HG02623 (cell line): ENCODE results near the gene SYN1.

Source experiments
- ATAC-seq: cut with Tn5 transposase; IDR thresholded peaks from one replicate; pipeline ENCODE4 v1.9.1; 2021; ENCODE audit warnings: moderate library complexity; ENCODE audit not compliant: unreplicated experiment

SYN1 gene

DNA sequence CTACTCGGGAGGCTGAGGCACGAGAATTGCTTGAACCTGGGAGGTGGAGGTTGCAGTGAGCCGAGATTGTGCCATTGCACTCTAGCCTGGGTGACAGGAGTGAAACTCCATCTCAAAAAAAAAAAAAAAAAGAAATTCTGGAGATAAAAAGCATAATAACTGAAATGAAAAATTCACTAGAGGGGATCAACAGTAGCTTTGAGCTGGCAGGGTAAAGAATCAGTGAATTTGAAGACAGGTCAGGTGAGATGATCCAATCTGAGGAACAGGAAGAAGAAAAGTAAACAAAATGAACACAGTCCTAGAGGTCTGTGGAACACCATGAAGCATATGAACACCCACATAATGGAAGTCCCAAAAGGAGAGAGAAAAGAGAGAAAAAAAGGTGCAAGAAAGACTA lies 22.4 kb downstream of the SYN1 start:
- ATAC-seq: no peak

DNA sequence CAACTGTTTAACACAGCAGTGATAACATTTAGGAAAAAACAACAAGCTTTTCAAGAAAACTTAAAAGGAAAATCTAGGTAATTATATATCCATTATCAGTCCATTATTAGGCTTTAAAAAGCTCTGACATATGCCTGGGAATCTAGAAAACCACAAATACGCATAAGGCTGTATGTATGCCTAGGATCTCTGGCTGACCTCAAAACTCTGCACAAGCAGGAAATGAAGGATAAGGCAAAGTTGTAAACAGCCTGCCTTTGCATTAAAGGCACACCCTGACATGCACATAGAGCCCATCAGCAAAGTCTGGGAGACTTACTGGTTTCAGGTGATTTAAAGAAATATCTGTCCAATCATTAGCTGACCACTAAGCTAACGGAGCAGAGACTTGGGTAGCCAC lies 23.4 kb downstream of the SYN1 start:
- ATAC-seq: no peak

DNA sequence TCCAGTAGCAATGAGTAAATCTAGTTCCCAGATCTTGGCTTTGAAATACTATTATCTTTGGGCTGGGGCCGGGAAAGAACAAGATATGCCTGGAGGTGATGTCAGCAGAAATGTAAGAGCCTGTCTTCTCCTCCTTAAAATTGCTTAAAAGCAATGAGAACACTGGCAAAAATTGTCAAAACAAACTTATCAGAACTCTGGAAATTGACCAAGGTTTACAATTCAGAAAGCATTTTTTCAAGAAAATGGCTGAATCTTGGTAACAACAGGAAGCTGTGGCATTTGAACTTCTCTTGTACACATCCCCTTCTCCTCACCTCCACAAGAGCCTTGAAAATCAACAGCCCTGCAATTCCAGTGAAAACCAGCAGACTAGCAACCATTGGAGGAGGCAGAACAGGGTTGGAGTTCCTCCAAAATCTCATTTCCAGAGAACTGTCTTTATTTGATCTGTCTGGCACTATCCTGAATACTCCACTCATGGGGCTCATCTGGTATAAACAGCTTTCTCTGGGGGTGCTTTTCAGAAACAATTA lies 23.9 kb downstream of the SYN1 start:
- ATAC-seq: no peak

DNA sequence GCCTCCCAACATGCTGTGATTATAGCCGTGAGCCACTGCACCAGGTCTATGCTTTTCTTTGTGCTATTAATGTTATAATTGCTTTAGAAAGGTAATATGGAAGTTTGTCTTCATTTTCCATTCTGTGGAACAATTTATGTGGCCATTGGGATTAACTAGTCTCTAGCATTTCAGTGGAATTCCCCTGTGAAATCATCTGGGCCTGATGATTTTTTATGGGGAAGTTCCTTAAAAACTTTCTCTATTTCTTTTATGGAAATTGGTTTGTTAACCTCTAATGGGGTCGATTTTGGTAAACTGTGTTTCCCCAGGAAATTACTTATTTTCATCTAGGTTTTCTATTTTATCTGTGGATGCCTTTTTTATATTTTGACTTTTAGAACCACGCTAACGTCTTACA lies 26.1 kb downstream of the SYN1 start:
- no peak for ATAC-seq

DNA sequence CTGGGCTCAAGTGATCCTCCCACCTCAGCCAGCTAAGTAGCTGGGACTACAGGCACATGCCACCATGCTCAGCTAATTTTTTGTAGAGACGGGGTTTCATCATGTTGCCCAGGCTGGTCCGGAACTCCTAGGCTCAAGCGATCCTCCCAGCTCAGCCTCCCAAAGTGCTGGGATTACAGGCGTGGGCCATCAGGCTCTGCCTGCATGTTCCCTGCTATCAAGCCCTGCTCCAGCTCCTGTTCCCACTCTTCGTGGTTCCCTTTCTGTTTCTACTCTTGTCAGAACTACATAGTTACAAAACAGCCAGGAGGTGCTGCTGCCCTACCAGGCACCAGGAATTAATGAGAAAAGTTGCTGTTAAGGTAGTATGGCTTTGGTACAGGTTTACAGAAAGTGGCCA lies 28.7 kb downstream of the SYN1 start:
- ATAC-seq: no peak

DNA sequence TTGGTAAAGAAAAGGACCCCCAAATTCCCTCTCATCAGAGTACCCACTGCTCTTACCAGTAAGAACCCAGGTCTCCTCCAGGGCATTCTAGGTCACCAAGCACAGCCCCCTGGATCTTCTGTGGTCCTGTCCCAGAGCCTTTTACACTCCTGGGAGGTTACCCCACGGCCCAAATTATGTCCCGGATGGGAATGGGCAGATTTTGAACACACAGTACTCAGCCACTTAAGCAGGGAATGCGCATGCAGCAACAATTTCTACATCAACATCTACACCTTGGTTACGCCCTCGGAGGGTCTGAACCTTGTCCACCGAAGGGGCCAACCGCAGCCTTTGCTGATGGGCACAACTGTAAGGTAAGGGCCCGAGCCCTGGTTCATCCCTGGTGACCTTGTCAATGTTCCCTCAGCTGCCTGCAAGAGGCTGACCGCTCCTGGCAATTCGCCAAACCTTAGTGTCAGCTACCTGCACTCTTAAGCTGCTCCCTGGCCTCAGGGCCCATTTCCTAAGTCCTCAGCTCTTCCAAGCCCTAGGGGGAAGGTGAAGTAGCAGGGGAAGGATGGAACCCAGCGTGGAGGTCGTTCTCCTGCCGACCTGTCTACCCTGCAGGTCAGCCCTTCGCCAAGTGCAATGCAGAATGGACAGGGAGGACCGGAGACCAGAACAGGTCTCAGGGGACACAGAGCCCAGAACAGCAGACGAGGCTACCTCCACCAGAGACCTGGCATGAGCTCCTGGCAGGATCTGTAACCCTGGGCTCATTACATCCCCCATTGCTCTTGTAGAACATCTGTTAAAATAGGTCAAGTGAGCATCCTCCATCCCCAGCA lies 31.5 kb downstream of the SYN1 start:
- ATAC-seq: no peak

DNA sequence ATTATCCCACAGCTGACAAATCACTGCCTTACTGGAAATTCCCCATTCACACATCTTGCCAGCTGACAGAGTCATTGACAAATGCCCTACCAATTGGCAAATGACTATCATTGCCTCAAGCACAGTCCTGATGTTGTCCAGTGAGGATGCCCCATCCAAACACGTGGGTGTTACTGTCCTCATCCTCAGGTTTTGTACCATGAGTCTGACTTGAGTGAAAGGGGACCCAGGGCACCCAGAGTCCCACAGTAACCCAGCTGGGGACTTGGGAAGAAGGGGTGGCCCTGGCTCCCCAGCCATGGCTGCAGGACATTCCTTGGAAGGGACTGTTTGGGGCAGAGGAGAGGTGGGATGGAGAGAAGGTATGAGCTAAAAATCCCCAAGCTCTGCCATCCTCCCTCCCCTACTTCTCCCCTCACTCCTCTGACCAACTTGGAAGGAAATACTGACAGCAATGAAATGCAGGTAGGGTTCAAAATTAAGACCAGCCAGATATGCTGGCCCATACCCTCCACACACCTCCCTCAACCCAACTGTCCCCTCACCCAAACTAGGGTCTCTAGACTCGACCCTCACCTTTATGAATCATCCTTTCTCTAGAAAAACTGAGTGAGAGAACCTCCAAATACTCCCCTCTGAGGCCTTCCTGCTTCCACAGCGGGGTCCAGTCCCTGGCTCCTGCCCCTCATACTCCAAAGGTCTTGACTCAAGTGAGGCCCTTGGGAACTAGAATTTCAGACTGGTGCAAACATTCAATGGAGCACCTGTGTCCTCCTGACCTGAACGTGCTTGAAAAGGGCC lies 32.4 kb downstream of the SYN1 start:
- ATAC-seq: no peak

DNA sequence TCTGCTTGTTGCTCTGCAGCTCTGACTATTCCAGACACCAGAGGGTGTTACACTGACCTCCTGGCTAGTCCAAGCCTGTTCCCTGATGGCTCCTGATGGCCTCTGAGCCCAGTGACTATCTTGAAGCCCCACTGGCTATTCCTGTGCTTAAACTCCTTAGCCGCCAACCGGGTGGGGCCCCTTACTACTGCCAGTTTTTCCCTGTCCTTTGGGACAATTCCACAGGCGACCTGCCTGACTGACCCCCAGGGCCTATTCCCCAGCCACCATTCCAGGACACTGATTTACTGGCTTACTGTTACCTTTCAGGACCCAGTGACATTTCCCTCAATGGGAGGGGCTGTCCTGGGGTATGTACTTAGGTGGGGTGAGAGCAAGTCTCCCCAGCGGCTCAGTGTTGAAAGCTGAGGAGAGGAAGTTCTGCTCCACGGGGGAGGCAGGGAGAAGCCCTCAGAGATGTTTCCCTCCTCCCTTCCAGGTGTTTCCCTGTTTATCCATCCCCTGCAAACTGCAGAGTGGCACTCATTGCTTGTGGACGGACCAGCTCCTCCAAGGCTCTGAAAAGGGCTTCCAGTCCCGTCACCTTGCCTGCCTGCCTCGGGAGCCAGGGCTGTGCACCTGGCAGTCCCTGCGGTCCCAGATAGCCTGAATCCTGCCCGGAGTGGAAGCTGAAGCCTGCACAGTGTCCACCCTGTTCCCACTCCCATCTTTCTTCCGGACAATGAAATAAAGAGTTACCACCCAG lies 33.4 kb downstream of the SYN1 start:
- ATAC-seq: no peak

DNA sequence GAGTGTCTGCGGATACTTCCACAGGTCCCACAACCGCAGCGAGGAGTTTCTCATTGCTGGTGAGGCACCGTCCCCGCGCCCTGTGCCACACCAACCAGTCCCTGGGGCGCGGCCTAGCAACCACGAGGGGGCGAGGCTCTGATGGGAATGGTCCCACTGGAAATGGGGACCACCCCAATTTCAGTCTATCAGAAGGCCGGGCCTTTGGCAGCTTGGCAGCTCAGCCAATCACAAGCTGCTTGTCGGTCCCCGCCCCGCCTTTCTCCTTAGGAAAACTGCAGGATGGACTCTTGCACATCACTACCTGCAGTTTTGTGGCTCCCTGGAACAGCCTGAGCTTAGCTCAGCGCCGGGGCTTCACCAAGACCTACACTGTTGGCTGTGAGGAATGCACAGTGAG lies 34.4 kb downstream of the SYN1 start:
- ATAC-seq: no peak

DNA sequence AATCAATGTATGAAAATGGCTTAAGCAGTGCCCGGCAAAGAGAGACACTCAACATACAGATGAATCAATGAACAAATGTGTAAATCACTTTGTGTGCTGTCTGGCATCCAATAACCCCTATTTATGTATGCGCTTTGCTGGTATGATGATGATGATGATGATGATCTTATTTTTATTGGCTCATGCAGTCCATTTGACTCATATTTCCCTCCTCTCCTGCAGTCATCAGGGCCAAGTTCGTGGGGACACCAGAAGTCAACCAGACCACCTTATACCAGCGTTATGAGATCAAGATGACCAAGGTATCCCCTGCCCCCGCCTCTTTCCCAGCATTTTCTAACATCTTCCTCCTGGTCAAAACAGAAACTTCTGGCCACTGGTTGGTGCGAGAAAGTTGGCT lies 34.9 kb downstream of the SYN1 start:
- no peak for ATAC-seq

DNA sequence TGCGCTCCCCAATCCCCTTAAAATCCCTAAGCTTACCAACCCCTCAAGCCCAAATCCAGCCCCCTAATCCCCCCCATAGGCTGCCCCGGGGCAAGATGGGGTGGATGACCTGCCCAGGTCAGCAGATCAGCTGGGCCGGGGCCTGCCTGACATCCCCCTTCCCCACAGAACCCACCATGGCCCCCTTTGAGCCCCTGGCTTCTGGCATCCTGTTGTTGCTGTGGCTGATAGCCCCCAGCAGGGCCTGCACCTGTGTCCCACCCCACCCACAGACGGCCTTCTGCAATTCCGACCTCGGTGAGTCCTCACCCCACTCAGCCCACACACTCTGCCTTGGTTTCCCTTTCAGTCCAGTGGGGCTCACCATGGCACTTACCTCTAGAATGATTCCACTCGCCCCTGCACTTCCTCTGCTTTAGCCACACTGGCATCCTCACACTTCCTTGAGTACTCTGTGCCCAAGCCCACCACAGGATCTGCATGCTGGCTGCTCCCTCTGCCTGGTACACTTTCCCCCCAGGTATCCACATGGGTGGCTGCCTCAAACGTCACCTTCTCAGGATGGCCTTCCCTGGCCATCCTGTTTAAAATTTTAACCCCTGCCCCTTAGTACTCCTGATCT lies 36.3 kb downstream of the SYN1 start:
- ATAC-seq: no peak

DNA sequence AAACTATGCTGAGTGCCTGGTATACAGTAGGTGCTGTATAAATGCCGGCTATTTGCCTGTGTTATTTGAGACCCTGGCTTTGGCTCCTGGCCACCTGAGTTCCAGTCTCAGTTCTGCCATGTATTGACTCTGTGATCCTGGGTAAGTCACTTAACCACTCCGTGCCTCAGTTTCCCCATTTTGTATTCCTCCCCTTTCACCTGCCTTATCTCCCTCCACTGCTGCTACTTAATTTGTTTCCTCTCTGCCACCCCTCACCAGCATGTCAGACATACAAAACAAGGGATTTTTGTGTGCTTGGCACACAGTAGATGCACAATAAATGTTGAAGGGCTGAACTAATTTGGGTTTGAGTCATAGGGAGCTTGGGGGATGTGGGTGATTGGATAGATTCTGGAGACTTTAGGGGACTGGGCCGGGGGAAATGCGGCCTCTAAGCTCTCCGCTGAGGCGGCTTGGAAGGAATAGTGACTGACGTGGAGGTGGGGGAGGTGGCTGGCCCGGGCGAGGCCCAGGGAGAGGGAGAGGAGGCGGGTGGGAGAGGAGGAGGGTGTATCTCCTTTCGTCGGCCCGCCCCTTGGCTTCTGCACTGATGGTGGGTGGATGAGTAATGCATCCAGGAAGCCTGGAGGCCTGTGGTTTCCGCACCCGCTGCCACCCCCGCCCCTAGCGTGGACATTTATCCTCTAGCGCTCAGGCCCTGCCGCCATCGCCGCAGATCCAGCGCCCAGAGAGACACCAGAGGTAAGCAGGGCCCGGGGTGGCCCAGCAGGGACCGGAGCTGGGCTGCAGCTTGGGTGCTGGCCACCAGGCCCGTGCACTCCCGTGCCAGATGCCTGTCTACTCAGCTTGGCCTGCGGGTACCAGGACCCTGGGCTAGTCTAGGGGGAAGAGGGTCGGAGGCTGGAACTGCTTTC lies 37.7 kb downstream of the SYN1 start, which contains the start of gene TIMP1:
TSS of gene TIMP1 (plus strand) at position 706 of the 917 bp plus-strand sequence. CDS start 980 bp downstream, outside the sequence.
- peak; percentile 78 for ATAC-seq

DNA sequence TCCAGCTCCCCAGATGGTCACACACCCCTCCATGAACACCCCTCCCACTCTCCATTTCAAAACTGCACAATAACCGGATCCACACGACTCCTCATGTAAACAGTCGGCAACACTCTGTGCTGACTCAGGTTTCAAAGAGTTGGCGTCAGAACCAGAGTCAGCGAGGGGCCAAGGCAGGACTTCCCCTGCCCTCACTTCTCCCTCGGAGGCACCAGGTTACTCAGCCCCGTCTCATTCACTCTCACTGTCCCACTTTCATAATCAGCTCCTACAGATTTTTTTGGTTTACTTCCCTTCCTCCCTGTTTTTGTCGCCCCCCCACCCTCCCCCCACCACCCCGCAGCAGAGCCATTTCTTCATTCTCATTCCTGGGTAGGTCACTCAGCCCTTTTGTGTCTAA lies 40.1 kb downstream of the SYN1 start:
- no peak for ATAC-seq

DNA sequence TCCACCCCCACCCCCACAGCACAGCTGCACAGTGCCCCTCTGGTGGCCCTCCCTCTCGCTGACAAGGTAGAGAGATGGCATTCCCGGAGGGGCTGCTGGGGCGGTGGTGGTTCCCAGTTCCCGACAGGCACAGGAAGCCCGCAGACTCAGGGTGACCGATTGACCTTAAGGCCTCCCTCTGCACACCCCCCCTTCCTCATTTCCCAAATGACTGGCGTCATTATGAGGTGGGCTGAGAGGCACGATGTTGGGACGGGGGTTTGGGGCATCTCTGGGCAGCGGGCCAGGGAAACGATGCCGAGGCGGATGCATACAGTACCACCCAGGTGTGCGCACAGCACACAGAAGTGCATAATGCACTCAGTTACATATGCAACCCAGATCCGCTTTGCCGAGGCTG lies 41.0 kb downstream of the SYN1 start:
- no peak for ATAC-seq

DNA sequence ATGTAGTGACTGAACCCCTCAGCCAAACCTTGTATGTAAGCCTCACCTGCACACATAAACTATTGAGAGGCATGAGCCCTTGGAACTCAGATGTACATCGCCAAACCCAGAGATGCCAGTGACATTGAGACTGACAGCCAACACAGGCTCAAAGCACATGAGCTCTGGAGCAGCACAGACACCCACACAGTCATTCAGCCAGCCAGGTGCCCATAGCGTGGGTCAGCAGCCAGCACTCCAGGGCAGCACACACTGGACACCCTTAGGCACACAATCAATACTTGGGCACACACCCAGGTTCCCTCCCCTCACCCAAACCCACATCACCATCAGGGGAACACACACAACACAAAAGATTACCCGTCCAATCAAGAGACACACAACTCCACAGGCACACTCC lies 41.8 kb downstream of the SYN1 start:
- no peak for ATAC-seq

DNA sequence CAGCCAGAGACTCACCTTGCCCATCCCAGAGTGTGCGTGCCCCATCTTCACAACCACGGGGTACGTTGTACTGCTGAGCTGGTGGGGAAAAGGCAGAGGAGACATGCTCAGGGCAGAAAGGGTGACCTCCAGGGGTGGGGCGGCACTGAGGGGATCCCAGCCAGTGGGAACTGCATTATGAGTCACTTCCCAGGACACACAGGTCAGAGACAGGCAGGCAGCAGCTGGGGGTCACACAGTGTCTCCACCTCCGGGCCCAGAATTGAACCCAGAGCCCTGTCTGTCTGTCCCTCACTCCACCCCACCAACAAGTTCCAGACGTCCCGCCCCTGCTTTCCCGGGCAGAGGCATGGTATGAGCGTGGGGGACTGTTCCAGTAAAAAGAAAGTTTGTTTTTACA lies 42.2 kb downstream of the SYN1 start:
- ATAC-seq: no peak

DNA sequence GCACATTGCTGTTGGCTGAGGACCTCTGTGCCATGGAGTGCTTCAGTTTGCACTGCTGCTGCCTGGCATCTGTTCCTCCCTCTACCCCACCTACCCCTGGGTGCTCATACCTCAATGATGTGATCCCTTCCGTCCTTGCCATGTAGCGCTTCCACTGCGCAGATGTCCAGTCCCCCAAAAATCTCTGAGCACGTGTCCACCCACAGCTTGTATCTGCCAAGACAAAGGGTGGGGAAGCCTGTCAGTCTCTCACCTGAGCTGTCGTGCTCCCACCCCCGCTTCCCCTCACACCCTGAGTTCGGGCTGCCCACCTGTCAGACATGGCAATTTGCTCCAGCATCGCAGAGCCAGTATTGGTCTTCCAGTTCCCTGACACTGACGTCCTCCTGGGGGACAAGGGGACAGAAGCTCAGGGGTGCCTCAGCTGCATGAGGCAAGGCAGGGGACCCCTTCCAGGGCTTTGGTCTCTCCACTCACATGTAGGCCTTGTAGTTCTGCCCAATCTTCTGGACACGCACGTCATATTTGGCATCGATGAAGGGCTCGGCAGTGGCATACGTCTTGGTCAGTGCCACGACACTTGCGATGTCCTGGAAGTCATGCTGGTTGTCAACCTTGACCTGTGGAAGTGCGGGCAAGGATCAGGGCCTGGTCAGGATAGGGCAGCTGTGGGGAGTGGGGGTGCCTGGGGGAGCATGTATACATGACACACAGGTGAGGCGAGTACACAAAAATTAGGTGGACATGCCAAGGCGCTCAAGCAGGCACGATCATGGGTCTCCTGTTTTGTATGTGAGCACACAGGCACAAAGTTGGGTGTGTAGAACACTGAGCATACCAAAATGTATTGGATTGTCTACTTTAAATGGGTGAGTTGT lies 43.4 kb downstream of the SYN1 start:
- no peak for ATAC-seq

DNA sequence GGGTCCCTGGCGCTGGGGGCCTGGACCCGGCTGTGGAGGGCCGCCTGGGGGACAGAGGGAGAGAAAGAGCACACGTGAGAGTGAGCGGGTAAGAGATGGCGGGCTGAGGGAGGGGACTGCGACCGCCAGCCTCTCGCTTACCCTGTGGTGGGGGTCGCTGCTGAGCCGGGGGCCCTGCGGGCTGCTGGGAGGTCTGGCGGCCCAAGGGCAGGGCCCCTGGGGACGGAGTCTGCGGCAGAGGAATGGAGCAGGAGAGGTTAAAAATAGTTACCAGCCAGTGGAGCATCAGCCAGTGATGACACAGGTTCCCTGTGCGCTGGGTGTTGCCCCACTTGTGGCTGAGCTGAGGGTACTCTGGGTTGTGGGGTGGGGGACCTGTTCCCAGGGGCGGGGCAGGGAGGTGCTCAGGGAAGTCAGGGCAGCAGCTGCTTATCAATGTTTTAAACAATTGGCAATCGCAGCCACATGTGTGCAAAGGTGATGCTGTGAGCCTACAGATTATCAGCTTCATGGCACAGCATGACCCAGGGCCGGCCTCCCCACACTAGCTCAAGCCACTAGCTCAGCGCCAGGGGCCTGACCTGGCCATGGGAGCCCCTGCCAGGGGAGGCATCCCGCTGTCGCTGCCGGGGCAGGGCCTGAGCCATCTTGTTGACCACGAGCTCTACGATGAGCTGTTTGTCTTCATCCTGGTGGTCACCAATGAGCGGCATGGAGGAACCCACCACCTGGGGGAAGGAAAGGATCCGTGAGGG lies 44.9 kb downstream of the SYN1 start:
- no peak for ATAC-seq
